GM06990 (cell line): ENCODE results near the gene CPVL.

ENCODE experiments used
- DNase-seq: peaks from one replicate; pipeline ENCODE4 v3.0.0-alpha.2; 2011; ENCODE audit not compliant: insufficient read length; ENCODE audit errors: extremely low read depth
- H3K27me3 ChIP-seq: replicated peaks from 2 replicates; pipeline ENCODE4 v1.6.0; 2011; ENCODE audit warnings: low read length; ENCODE audit not compliant: control insufficient read depth, insufficient read depth
- H3K36me3 ChIP-seq: 2 replicates; pipeline ENCODE4 v1.5.1; 2011; ENCODE audit warnings: low read length; ENCODE audit not compliant: control insufficient read depth, insufficient read depth
- H3K4me3 ChIP-seq: replicated peaks from 2 replicates; pipeline ENCODE4 v1.5.1; 2011; ENCODE audit warnings: low read depth, mild to moderate bottlenecking, control low read depth, low read length
- CTCF ChIP-seq: IDR thresholded peaks from 2 replicates; pipeline ENCODE4 v1.5.1; 2011; ENCODE audit warnings: low read length, control low read depth, mild to moderate bottlenecking, inconsistent platforms; ENCODE audit not compliant: insufficient read depth, poor library complexity, severe bottlenecking

CPVL gene

GRCh38 chr7:29005406-29005805, 140.9 kb downstream of the CPVL start:
- no peaks in the 10 kb centered on the region for H3K36me3 ChIP-seq

GRCh38 chr7:29003703-29004102, 142.6 kb downstream of the CPVL start:
- no peaks in the 10 kb centered on the region for H3K36me3 ChIP-seq
- DNase-seq, result no peak
- H3K27me3 ChIP-seq, result no peaks in the 10 kb centered on the region
- no peak overlapping the region for H3K4me3 ChIP-seq
- no peak for TF ChIP-seq CTCF

More at GRCh38 chr7:29005406-29005805, 140.9 kb downstream of the CPVL start:
- TF ChIP-seq CTCF, result no peak
- Histone ChIP-seq H3K27me3 (no peaks in the 10 kb centered on the region), H3K4me3 (no peak overlapping the region)
- DNase-seq, result no peak

GRCh38 chr7:29000717-29001076, 145.6 kb downstream of the CPVL start:
- Histone ChIP-seq H3K4me3 (no peak overlapping the region), H3K36me3 (no peaks in the 10 kb centered on the region), H3K27me3 (no peaks in the 10 kb centered on the region)
- no peak for TF ChIP-seq CTCF
- DNase-seq, result no peak

GRCh38 chr7:28999895-29000716, 146.2 kb downstream of the CPVL start:
- no peak for DNase-seq
- H3K4me3 ChIP-seq, result no peak overlapping the region
- TF ChIP-seq CTCF, result no peak
- H3K27me3 ChIP-seq, result no peaks in the 10 kb centered on the region
- no peaks in the 10 kb centered on the region for H3K36me3 ChIP-seq

GRCh38 chr7:28999427-28999826, 146.9 kb downstream of the CPVL start:
- no peak overlapping the region for H3K4me3 ChIP-seq
- no peak for DNase-seq
- TF ChIP-seq CTCF, result no peak
- no peaks in the 10 kb centered on the region for H3K27me3 ChIP-seq
- H3K36me3 ChIP-seq, result no peaks in the 10 kb centered on the region
